GM19397 (cell line): Measurements from ENCODE around the gene BRAT1.
"Not testable (repeated sequence)": the region's sequence is repeated elsewhere in the genome, so short reads cannot be mapped to it uniquely, and the experiment has no call there.

Source experiments
- ATAC-seq: cut with Tn5 transposase; IDR thresholded peaks from one replicate; pipeline ENCODE4 v1.9.1; 2021; ENCODE audit warnings: mild to moderate bottlenecking, moderate library complexity; ENCODE audit not compliant: unreplicated experiment

Gene BRAT1

GRCh38 chr7:2555121-2556052 is at the start of gene BRAT1:
Gene BRAT1 (minus strand): TSS chr7:2555524. CDS start chr7:2554431, 1,093 bp downstream.
- ATAC-seq: peak; percentile 71

GRCh38 chr7:2604608-2605174 is 49.4 kb upstream of the BRAT1 start:
- no peak for ATAC-seq

- no peak for ATAC-seq
Observed at GRCh38 chr7:2603044-2603965, 48.0 kb upstream of the BRAT1 start.

- no peak for ATAC-seq
Observed at GRCh38 chr7:2602406-2603043, 47.2 kb upstream of the BRAT1 start.

- no peak for ATAC-seq
Observed at GRCh38 chr7:2601907-2602306, 46.6 kb upstream of the BRAT1 start.

GRCh38 chr7:2601065-2601464 is 45.7 kb upstream of the BRAT1 start:
- ATAC-seq: no peak

- no peak for ATAC-seq
Observed at GRCh38 chr7:2598154-2598823, 43.0 kb upstream of the BRAT1 start.

GRCh38 chr7:2597273-2597640 is 41.9 kb upstream of the BRAT1 start:
- no peak for ATAC-seq

GRCh38 chr7:2596464-2597272 is 41.3 kb upstream of the BRAT1 start:
- ATAC-seq: no peak

- ATAC-seq: no peak
Observed at GRCh38 chr7:2595258-2595860, 40.0 kb upstream of the BRAT1 start.

- no peak for ATAC-seq
Observed at GRCh38 chr7:2594599-2594998, 39.3 kb upstream of the BRAT1 start.

GRCh38 chr7:2593036-2593727 is 37.9 kb upstream of the BRAT1 start:
- ATAC-seq: no peak

- no peak for ATAC-seq
Observed at GRCh38 chr7:2592375-2592865, 37.1 kb upstream of the BRAT1 start.

GRCh38 chr7:2589941-2590340 is 34.6 kb upstream of the BRAT1 start:
- ATAC-seq: not testable (repeated sequence)

- no peak for ATAC-seq
Observed at GRCh38 chr7:2589341-2589740, 34.0 kb upstream of the BRAT1 start.

GRCh38 chr7:2587778-2588177 is 32.5 kb upstream of the BRAT1 start:
- ATAC-seq: no peak

- ATAC-seq: no peak
Observed at GRCh38 chr7:2587134-2587533, 31.8 kb upstream of the BRAT1 start.

GRCh38 chr7:2586326-2587020 is 31.1 kb upstream of the BRAT1 start:
- no peak for ATAC-seq
